ENCODE data around the gene DDX1.

DNA sequence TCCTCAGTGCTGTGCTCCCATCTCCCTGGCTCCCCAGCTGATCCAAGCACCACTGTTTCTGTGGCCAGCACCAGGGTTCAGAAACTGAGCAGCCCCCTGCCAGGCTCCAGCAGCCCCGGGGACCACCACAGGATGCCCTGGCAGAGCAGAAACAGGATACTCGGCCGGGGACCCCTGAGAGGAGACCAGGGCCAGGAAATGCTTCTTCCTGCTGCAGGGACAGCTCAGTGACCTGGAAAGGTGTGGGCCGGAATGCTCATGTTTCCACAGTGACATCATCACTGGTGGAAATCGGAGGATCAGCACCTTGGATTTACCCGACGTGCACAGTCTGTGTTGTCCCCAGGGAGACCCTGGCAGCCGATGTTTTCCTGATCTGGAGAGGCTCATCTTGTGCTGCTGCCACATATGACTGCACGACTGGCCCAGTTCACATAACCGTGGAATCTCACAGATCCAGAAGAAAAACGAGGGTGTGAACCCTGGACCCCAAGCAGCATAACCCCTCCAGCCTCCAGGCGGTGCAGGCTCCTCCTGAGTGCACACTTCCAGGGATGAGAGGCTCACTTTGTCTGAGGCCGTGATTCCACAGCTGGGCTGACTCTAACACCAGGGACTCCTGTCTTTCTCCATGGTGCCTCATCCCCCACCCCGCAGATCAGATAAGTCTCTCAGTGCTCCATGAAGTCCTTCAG, 58.0 kb downstream of the DDX1 start:
- no peak for TF ChIP-seq SUZ12 (IDR thresholded peaks at IDR 0.05)
- no peak for TF ChIP-seq HDGF (IDR thresholded peaks at IDR 0.05; ENCODE audit: borderline replicate concordance)
- TF ChIP-seq FOXM1 (IDR thresholded peaks at IDR 0.05; ENCODE audit: borderline replicate concordance) = no peak
- TF ChIP-seq, protein P1, sequence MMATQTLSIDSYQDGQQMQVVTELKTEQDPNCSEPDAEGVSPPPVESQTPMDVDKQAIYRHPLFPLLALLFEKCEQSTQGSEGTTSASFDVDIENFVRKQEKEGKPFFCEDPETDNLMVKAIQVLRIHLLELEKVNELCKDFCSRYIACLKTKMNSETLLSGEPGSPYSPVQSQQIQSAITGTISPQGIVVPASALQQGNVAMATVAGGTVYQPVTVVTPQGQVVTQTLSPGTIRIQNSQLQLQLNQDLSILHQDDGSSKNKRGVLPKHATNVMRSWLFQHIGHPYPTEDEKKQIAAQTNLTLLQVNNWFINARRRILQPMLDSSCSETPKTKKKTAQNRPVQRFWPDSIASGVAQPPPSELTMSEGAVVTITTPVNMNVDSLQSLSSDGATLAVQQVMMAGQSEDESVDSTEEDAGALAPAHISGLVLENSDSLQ (IDR thresholded peaks at IDR 0.05) = no peak

Measured in HEK293T (cell line).